KG1 (cell line): Measurements from ENCODE around the gene LPIN1.

Source experiments
- DNase-seq: peaks from one replicate; lab custom pipeline; 2025; lab: John Stamatoyannopoulos, UW

LPIN1 gene

GRCh38 chr2:11746376-11746806 lies at the start of gene LPIN1:
TSS of gene LPIN1 (plus strand) at chr2:11746632. CDS start at chr2:11765542, 18,910 bp downstream.
- peak; percentile 31 for DNase-seq

DNA sequence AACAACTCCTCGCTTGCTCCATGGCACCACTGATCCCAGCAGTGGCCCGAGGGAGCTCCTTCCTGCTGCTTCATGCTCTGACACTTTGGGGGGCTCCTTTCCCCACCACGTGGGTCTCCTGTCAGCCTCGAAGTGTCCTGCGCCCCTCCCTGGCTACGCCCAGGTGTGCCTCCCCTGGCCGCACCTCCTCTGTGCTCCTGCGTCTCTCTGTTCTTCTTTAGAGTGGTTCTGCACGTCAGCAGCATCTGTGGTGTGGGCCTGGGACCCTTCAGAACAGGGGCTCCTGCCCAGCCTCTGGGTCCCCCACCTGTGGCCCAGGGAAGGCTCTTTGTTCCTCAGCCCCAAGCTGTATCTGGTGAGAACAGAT lies 49.7 kb upstream of the LPIN1 start:
- DNase-seq: no peak

GRCh38 chr2:11697103-11697871 lies 49.1 kb upstream of the LPIN1 start:
- DNase-seq: no peak

GRCh38 chr2:11698009-11698922 lies 48.2 kb upstream of the LPIN1 start:
- DNase-seq: no peak

DNA sequence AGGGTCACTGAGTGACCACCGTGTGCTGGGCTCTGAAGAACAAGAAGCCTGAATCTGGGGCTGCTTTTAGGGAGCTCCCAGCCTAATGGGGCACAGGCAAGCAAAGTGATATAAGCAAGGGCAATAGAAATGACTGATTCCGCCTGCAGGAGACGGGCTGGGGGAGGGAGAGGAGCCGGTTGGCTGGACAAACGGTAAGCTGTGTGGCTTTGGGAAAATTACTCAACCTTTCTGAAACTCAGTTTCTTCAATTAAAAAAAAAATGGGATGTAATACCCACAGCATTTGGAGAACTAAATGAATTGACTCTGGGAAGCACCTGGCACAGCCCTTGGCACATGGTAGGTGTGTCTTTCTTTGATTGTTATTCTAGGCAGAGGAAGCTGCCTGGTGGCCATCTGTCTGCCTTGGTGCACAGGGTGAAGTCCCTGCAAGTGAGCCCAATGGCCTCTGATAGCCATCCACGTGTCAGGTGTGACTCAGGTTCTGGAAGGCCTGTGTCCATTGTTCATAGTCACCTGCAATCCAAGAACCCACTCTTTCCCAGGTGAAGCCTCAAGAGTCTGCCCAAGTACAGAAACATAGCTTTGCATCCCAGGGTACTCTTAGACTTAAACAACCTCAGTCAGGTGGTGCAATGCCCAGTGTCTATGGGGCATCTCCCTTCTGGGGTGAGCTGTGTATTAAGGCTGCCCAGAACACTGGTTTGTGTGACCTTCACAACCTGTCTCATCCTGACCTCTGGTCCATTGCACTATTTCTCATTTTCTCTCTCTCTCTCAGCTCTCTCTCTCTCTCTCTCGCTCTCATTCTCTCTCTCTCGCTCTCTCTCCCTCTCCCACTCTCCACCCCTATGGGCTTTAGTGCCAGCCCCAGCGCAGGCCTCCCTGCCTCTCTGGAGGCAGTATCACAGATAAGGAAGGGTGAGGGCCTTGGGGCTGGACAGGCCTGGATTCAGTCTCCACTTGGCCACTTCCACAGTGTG lies 46.5 kb upstream of the LPIN1 start:
- no peak for DNase-seq

DNA sequence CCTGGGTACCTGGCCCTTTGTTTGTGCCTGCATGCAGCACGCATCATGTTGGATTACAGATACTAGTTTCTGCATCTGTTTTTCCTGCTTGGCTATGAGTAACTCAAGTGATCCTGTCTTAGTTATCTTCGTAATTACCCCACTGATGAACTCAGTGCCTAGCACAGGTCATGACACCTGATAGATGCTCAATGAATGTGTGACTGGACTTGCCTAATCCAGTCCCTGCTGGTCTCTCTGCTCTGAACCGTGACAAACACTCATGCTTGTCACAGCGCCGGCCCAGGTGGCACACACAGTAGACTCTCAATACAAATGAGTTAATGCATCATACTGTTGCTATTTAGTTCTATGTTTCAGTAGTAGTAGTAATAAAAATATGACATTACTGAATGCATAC lies 45.2 kb upstream of the LPIN1 start:
- no peak for DNase-seq

- DNase-seq: peak; percentile 15
These were observed 44.6 kb upstream of the LPIN1 start for GRCh38 chr2:11701751-11702301.

- no peak for DNase-seq
These were observed 43.5 kb upstream of the LPIN1 start for GRCh38 chr2:11702946-11703345.

GRCh38 chr2:11703700-11704099 lies 42.7 kb upstream of the LPIN1 start:
- no peak for DNase-seq

DNA sequence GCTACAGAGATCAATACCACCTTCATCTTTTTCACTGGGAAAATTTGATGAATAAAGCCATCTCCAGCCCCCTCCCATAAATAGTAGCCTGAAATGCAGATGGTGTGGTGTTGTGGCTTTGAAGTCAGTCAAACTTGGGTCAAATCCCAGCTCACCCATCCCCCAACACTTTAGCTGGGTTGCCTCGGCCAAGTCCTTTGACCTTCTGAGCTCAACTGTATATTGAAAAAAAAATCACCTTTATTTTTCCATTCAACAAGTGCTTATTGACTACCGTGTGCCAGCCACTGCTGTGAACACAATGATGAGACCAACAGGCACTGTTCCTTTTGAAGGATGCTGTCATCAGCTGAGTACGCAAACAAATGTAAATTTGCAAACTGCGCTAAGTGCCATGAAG lies 41.4 kb upstream of the LPIN1 start:
- no peak for DNase-seq

- no peak for DNase-seq
These were observed 40.7 kb upstream of the LPIN1 start for GRCh38 chr2:11705711-11706110.

GRCh38 chr2:11708106-11708505 lies 38.3 kb upstream of the LPIN1 start:
- DNase-seq: no peak

DNA sequence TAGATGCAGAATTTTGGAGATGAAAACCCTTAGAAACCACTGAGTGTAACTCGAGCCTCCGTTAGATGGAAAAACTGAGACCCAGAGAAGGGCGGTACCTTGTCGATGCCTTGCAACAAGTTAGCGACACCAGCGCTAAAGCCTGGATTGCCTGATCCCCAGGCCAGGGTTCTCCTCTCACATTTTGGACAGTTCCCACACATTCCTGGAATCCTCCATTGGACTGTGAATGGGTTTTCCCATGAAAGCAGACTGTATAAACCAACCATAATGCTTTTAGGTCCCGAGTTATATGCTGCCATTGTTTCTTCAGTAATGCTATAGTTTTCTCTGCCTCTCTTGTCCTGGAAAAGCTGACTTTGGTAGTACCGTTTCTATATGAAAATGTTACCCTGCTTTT lies 37.1 kb upstream of the LPIN1 start:
- DNase-seq: no peak

- DNase-seq: no peak
These were observed 36.2 kb upstream of the LPIN1 start for GRCh38 chr2:11710210-11710609.

GRCh38 chr2:11710632-11711353 lies 35.6 kb upstream of the LPIN1 start:
- DNase-seq: no peak

DNA sequence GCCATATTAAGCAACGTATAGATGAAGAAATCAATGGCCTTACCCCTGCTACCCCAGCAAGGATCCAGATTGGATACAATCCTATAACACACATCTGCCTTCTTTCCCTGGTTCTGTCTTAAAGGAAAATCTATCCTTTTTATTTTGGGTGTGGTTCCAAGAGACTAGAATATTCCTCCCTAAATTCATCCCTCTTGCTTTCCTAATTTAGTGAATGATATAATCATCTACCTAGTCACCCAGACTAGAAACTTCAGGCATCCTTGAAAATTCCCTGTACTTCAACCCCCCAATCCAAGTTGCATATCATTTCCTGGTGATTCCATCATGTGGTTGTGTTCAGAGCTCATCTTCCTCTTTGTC lies 35.1 kb upstream of the LPIN1 start:
- no peak for DNase-seq

- no peak for DNase-seq
These were observed 34.7 kb upstream of the LPIN1 start for GRCh38 chr2:11711751-11712150.

- DNase-seq: no peak
These were observed 33.6 kb upstream of the LPIN1 start for GRCh38 chr2:11712866-11713265.

DNA sequence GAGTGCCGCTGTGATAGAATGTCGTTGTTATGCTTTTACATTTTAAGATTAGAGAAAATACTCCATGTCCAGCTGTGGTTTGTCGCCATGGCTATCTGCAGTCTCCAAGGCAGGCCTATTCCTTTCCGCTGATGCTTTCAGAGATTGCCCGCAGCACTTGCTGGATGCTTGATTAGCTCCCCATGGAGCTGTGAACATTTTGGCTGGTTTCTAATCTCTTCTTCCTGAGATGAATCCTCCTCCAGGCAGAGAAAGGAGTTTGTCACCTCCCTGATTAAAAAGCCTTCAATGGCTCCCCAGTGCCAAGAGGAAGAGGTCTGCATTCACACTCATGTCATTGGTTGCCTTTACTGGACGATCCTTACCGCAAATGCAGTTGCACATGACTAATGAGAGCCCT lies 32.6 kb upstream of the LPIN1 start:
- DNase-seq: no peak

GRCh38 chr2:11715987-11716652 lies 30.3 kb upstream of the LPIN1 start:
- no peak for DNase-seq
